HUES6 (cell line): Measurements from ENCODE around the gene RPS19BP1.
A peak's percentile ranks its signal among the peaks of the same experiment; 100 is the strongest.

Experiments
- H3K27ac ChIP-seq: 2 replicates; pipeline ENCODE4 v1.7.0; 2013; ENCODE audit warnings: low read depth, mild to moderate bottlenecking, low read length, inconsistent platforms
- H3K27me3 ChIP-seq: 2 replicates; pipeline ENCODE4 v1.6.1; 2013; ENCODE audit warnings: low read length; ENCODE audit not compliant: control insufficient read depth, insufficient read depth
- H3K36me3 ChIP-seq: 2 replicates; pipeline ENCODE4 v1.6.1; 2013; ENCODE audit warnings: low read length; ENCODE audit not compliant: control insufficient read depth, insufficient read depth
- H3K4me1 ChIP-seq: 2 replicates; pipeline ENCODE4 v1.6.1; 2013; ENCODE audit warnings: low read length; ENCODE audit not compliant: control insufficient read depth, insufficient read depth
- H3K4me3 ChIP-seq: 2 replicates; pipeline ENCODE4 v1.5.1; 2013; ENCODE audit warnings: low read depth, low read length
- H3K9ac ChIP-seq: one replicate; pipeline ENCODE4 v1.6.1; 2013; ENCODE audit warnings: mild to moderate bottlenecking, low read length
- H3K9me3 ChIP-seq: 2 replicates; pipeline ENCODE4 v1.6.1; 2013; ENCODE audit warnings: low read depth, low read length; ENCODE audit not compliant: control insufficient read depth, insufficient read depth

The RPS19BP1 gene

GRCh38 chr22:39520226-39521105, 12.1 kb downstream of the RPS19BP1 start, which contains the start of gene ATF4:
TSS of gene ATF4 (plus strand) at chr22:39520562. CDS start at chr22:39521446, 884 bp downstream.
- Histone ChIP-seq H3K27me3 (peaks cover 2% of the 10 kb centered on the region; the same call in 1 of the 2 replicates), H3K4me3 (peak within 1 kb of the TSS; percentile 80), H3K9ac (peak within 1 kb of the TSS; percentile 98), H3K36me3 (peaks cover 58% of the 10 kb centered on the region), H3K27ac (peak within 1 kb of the TSS; percentile 98), H3K4me1 (peaks cover 11% of the 10 kb centered on the region), H3K9me3 (no peaks in the 10 kb centered on the region)

DNA sequence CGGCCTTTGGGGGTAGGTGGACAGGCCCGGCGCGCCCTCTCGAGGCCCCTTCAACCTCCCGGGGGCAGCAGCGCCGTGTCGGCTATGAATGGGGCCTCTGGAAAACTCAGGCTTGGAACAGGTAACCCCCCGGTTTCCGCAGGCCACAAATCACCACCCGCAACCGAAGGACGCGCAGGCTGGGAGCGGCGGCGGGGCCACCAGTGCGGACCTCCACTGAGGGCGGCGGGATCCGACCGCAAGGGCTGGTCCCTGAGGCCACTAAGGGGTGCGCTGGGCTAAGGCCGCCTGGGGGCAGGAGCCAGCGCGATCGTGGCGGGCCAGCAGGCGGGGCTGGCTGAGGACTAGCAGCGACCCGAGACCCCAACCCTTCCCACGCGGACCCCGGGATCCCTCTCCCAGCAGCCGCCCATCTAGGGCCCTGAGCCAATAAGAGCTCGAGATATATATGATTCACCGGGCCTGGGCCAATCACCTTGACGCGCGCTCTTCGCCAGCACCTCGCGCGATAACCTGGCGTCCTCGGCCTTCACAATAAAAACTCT, 12.8 kb downstream of the RPS19BP1 start:
- Histone ChIP-seq H3K9ac (peak overlapping the region; percentile 98), H3K27me3 (peaks cover 2% of the 10 kb centered on the region; the same call in 1 of the 2 replicates), H3K27ac (peak overlapping the region; percentile 98), H3K4me3 (peak overlapping the region; percentile 80), H3K9me3 (no peaks in the 10 kb centered on the region), H3K4me1 (peaks cover 11% of the 10 kb centered on the region), H3K36me3 (peaks cover 59% of the 10 kb centered on the region)

DNA sequence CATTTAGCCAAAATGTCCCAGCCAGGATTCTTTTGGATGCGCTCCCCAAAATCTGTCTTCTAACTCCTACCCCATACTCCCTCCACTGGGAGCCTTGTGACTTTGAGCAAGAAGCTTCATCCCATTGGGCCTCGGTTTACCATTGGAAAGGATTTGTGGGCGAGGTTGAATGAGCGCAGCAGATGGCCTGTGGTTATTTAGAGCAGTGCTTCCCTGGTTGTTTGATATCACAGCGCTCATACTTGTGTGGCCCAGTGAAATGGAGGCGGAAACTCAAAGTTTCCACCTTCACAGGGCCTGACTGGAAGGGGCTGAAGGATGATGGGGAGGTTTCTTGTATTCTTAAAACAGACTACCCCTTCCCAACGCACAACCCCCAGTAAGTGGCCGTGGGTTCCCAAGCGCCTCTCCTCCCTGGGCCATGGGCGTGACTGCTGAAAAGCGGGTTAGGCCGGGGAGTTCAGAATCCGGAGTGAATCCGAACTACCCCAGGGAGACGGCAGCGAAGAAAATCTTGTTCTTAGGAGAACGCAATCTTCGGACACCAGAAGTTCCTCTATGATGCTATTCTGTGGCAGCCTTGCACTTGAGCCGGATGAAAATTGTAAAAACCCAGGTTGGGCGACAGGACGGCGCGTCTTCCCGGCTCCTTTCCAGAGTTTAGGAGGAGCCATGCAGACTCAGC, 13.4 kb downstream of the RPS19BP1 start:
- peaks cover 5% of the 10 kb centered on the region; the same call in 1 of the 2 replicates for H3K27me3 ChIP-seq
- peaks cover 58% of the 10 kb centered on the region for H3K36me3 ChIP-seq
- no peaks in the 10 kb centered on the region for H3K9me3 ChIP-seq
- H3K9ac ChIP-seq: peak overlapping the region; percentile 98
- peak overlapping the region; percentile 80 for H3K4me3 ChIP-seq
- peak overlapping the region; percentile 98 for H3K27ac ChIP-seq
- peaks cover 11% of the 10 kb centered on the region for H3K4me1 ChIP-seq

- Histone ChIP-seq H3K4me3 (peak overlapping the region; percentile 80), H3K27ac (no peak overlapping the region), H3K9me3 (no peaks in the 10 kb centered on the region), H3K4me1 (peaks cover 11% of the 10 kb centered on the region), H3K9ac (no peak overlapping the region), H3K27me3 (peaks cover 11% of the 10 kb centered on the region), H3K36me3 (peaks cover 61% of the 10 kb centered on the region)
These were observed 14.3 kb downstream of the RPS19BP1 start for GRCh38 chr22:39518144-39518786.

GRCh38 chr22:39517470-39517869, 15.1 kb downstream of the RPS19BP1 start:
- Histone ChIP-seq H3K4me3 (no peak overlapping the region), H3K4me1 (peaks cover 11% of the 10 kb centered on the region), H3K9ac (no peak overlapping the region), H3K36me3 (peaks cover 58% of the 10 kb centered on the region), H3K27ac (no peak overlapping the region), H3K9me3 (no peaks in the 10 kb centered on the region), H3K27me3 (peaks cover 15% of the 10 kb centered on the region)

- Histone ChIP-seq H3K27me3 (peaks cover 33% of the 10 kb centered on the region), H3K4me1 (peaks cover 8% of the 10 kb centered on the region), H3K4me3 (no peak overlapping the region), H3K27ac (no peak overlapping the region), H3K9ac (no peak overlapping the region), H3K9me3 (no peaks in the 10 kb centered on the region), H3K36me3 (peaks cover 60% of the 10 kb centered on the region)
These were observed 17.1 kb downstream of the RPS19BP1 start for GRCh38 chr22:39515266-39516050.

DNA sequence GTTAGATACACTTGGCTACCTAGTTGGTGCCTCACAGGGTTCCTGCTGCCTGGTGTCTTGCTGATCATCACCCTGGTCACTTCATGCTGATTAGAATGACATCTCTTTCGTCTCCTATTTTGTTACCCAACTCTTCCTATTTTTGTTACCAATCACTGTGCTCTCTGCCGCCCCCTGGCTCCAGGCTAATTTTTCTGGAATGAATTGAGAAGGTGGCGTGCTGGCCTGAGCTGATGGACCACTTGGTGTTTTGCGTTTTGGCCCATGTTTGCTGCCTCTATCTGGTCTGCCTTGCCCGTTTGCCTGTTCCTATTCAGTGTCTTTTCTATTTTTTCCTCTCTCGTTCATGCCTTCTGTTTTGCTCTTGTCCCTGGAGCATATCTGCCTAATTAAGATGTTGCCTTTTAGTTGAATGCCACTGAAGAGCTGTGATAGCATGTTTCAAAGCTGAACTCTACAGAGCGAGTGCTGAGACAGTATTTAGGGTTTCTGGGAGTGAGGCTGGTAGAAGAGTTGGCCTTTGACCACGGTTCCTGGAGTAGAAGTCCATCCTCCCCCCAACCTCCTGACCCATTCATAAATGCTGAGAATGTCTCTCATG, 18.1 kb downstream of the RPS19BP1 start:
- no peak overlapping the region for H3K4me3 ChIP-seq
- H3K27me3 ChIP-seq: peaks cover 43% of the 10 kb centered on the region
- peaks cover 67% of the 10 kb centered on the region for H3K36me3 ChIP-seq
- no peaks in the 10 kb centered on the region for H3K9me3 ChIP-seq
- H3K4me1 ChIP-seq: peaks cover 8% of the 10 kb centered on the region
- H3K27ac ChIP-seq: no peak overlapping the region
- H3K9ac ChIP-seq: no peak overlapping the region

- no peak overlapping the region for H3K9ac ChIP-seq
- no peaks in the 10 kb centered on the region for H3K9me3 ChIP-seq
- H3K36me3 ChIP-seq: peaks cover 72% of the 10 kb centered on the region
- H3K27ac ChIP-seq: no peak overlapping the region
- no peak overlapping the region for H3K4me3 ChIP-seq
- H3K4me1 ChIP-seq: peaks cover 4% of the 10 kb centered on the region
- H3K27me3 ChIP-seq: peaks cover 50% of the 10 kb centered on the region
These were observed 18.8 kb downstream of the RPS19BP1 start for GRCh38 chr22:39513791-39514190.

GRCh38 chr22:39512026-39512425, 20.5 kb downstream of the RPS19BP1 start:
- Histone ChIP-seq H3K27ac (no peak overlapping the region), H3K4me3 (no peak overlapping the region), H3K4me1 (no peaks in the 10 kb centered on the region), H3K9me3 (no peaks in the 10 kb centered on the region), H3K9ac (no peak overlapping the region), H3K36me3 (peaks cover 80% of the 10 kb centered on the region), H3K27me3 (peaks cover 65% of the 10 kb centered on the region)

DNA sequence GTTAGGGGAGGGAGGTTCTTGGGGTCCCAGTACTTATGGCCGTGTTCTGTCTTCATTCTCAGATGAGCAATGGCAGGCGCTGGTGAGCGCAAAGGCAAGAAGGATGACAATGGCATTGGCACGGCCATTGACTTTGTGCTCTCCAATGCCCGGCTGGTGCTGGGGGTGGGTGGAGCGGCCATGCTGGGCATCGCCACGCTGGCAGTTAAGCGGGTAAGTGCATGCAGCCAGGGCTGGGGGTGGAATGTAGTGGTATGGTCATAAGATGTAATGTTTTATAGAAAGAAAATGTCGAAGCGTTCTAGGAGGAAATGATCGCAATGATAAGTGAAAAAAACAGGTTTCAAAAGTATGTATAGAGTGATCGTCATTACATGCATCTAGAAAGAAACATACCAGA, 21.3 kb downstream of the RPS19BP1 start:
- no peak overlapping the region for H3K27ac ChIP-seq
- H3K9ac ChIP-seq: no peak overlapping the region
- peaks cover 84% of the 10 kb centered on the region for H3K36me3 ChIP-seq
- H3K9me3 ChIP-seq: no peaks in the 10 kb centered on the region
- H3K4me3 ChIP-seq: no peak overlapping the region
- no peaks in the 10 kb centered on the region for H3K4me1 ChIP-seq
- peaks cover 73% of the 10 kb centered on the region for H3K27me3 ChIP-seq
